ENCODE measurements around the gene SLX4IP. TPM values are rescaled to one million over a fixed set of nuclear protein-coding genes. Genes with fewer than 3 reads are reported as not detected.

SLX4IP gene
- total RNA-seq, 1 donor from 2014 or later: 5.3 TPM

DNA sequence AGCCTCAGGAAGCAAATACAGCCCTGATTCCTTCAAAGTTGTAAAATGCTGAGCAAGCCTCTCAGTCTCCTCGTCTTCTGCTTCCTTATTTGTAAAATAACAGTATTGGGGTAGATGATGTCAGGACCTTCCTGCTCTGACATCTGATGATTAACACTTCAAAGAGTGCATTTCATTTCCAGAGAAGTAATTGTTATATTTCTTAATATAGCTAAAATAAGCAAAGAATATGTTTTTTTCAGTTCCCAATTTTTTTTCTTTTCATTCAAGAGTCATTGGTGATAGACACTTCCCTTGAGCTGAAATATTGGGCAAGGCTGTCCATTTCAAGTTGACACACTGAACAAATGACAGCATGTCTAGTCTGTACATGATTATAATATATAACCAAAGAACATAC is 53.4 kb downstream of the SLX4IP start:
- Histone ChIP-seq H3K27me3 (ENCODE audit: insufficient read depth, low read length) (no peaks in the 10 kb centered on the region), H2AFZ (ENCODE audit: low read depth, low read length) (no peak overlapping the region), H3K9me3 (ENCODE audit: insufficient read depth, low read depth, low read length) (no peaks in the 10 kb centered on the region), H3K4me2 (ENCODE audit: low read length) (no peak overlapping the region), H3K79me2 (ENCODE audit: insufficient read depth, low read length) (no peaks in the 10 kb centered on the region), H3K4me1 (ENCODE audit: insufficient read depth, low read length) (no peaks in the 10 kb centered on the region), H3K27ac (ENCODE audit: low read depth, low read length) (no peak overlapping the region), H3K36me3 (ENCODE audit: insufficient read depth, low read length) (no peaks in the 10 kb centered on the region), H3K4me3 (ENCODE audit: insufficient read depth, low read depth, low read length) (no peak overlapping the region), H3K9ac (ENCODE audit: low read length) (no peak overlapping the region), H4K20me1 (ENCODE audit: insufficient read depth, low read length) (peaks cover 6% of the 10 kb centered on the region)
- FAIRE-seq: no peak
- H3K9me3 Mint-ChIP-seq (ENCODE audit: unreplicated experiment): no peaks in the 10 kb centered on the region
- DNase-seq (ENCODE audit: low read depth): no peak
- no peak overlapping the region for H3K27ac Mint-ChIP-seq (ENCODE audit: unreplicated experiment)
- H3K4me3 Mint-ChIP-seq (ENCODE audit: unreplicated experiment): no peak overlapping the region
- H3K4me1 Mint-ChIP-seq (ENCODE audit: low read depth, unreplicated experiment): peaks cover 34% of the 10 kb centered on the region
- H3K36me3 Mint-ChIP-seq (ENCODE audit: low read depth, unreplicated experiment): peaks cover 2% of the 10 kb centered on the region
- no peaks in the 10 kb centered on the region for H3K27me3 Mint-ChIP-seq (ENCODE audit: low read depth, unreplicated experiment)
- TF ChIP-seq, protein P1, sequence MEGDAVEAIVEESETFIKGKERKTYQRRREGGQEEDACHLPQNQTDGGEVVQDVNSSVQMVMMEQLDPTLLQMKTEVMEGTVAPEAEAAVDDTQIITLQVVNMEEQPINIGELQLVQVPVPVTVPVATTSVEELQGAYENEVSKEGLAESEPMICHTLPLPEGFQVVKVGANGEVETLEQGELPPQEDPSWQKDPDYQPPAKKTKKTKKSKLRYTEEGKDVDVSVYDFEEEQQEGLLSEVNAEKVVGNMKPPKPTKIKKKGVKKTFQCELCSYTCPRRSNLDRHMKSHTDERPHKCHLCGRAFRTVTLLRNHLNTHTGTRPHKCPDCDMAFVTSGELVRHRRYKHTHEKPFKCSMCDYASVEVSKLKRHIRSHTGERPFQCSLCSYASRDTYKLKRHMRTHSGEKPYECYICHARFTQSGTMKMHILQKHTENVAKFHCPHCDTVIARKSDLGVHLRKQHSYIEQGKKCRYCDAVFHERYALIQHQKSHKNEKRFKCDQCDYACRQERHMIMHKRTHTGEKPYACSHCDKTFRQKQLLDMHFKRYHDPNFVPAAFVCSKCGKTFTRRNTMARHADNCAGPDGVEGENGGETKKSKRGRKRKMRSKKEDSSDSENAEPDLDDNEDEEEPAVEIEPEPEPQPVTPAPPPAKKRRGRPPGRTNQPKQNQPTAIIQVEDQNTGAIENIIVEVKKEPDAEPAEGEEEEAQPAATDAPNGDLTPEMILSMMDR (IDR thresholded peaks at IDR 0.05; ENCODE audit: insufficient read depth, low read depth, low read length): no peak
- TF ChIP-seq EZH2 (IDR thresholded peaks at IDR 0.05; ENCODE audit: insufficient read depth, low read length): no peak

DNA sequence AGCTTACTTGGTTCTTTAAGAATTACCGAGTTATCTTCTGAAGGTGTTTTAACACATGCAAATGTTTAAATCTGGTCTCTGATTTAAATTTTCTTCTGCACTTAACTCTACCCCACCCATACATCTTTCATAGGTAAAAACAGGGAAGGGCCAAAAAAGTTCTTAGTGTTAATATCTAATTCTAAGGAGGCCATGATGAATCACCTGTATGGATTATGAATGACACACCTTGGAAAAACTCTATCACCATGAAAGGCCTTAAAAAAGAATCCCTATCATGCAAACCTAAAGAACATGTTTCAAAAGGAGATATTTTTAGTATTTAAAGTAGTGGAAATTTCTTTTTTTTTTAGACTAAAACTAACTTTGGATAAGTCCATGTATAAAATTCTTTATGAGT is 54.7 kb downstream of the SLX4IP start:
- Histone ChIP-seq H2AFZ (ENCODE audit: low read depth, low read length) (no peak overlapping the region), H3K4me3 (ENCODE audit: insufficient read depth, low read depth, low read length) (no peak overlapping the region), H3K9ac (ENCODE audit: low read length) (no peak overlapping the region), H3K27me3 (ENCODE audit: insufficient read depth, low read length) (no peaks in the 10 kb centered on the region), H3K4me1 (ENCODE audit: insufficient read depth, low read length) (no peaks in the 10 kb centered on the region), H3K9me3 (ENCODE audit: insufficient read depth, low read depth, low read length) (no peaks in the 10 kb centered on the region), H3K79me2 (ENCODE audit: insufficient read depth, low read length) (no peaks in the 10 kb centered on the region), H3K4me2 (ENCODE audit: low read length) (no peak overlapping the region), H3K27ac (ENCODE audit: low read depth, low read length) (no peak overlapping the region), H4K20me1 (ENCODE audit: insufficient read depth, low read length) (peaks cover 6% of the 10 kb centered on the region), H3K36me3 (ENCODE audit: insufficient read depth, low read length) (no peaks in the 10 kb centered on the region)
- H3K4me3 Mint-ChIP-seq (ENCODE audit: unreplicated experiment): no peak overlapping the region
- H3K4me1 Mint-ChIP-seq (ENCODE audit: low read depth, unreplicated experiment): peaks cover 34% of the 10 kb centered on the region
- FAIRE-seq (no peak), DNase-seq (ENCODE audit: low read depth) (no peak)
- H3K27me3 Mint-ChIP-seq (ENCODE audit: low read depth, unreplicated experiment): no peaks in the 10 kb centered on the region
- H3K36me3 Mint-ChIP-seq (ENCODE audit: low read depth, unreplicated experiment): no peaks in the 10 kb centered on the region
- TF ChIP-seq, protein P1 (IDR thresholded peaks at IDR 0.05; ENCODE audit: insufficient read depth, low read depth, low read length): no peak
- TF ChIP-seq EZH2 (IDR thresholded peaks at IDR 0.05; ENCODE audit: insufficient read depth, low read length): no peak
- no peaks in the 10 kb centered on the region for H3K9me3 Mint-ChIP-seq (ENCODE audit: unreplicated experiment)
- no peak overlapping the region for H3K27ac Mint-ChIP-seq (ENCODE audit: unreplicated experiment)

DNA sequence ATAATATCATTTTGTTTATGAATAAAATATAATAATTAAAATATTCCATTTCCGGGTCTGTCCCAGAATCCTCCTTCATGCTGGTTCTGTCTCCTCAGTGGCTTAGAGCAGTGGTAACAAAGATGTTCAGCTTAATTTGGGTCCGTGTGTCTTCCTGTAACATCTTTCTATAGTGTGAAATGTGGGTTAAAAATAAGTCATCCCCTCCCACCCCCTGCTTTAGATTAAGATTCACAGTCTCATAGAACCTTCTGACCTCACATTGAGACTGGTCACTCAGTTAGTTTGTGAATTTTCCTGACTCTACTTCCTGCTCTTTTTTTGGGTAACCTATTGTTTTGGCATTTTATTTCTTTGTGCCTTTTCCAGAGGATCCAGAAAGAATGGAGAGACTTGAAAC is 55.2 kb downstream of the SLX4IP start:
- H3K36me3 ChIP-seq (ENCODE audit: insufficient read depth, low read length): no peaks in the 10 kb centered on the region
- no peak overlapping the region for H3K4me3 ChIP-seq (ENCODE audit: insufficient read depth, low read depth, low read length)
- Mint-ChIP-seq H3K4me1 (ENCODE audit: low read depth, unreplicated experiment) (peaks cover 34% of the 10 kb centered on the region), H3K4me3 (ENCODE audit: unreplicated experiment) (no peak overlapping the region), H3K36me3 (ENCODE audit: low read depth, unreplicated experiment) (no peaks in the 10 kb centered on the region), H3K27me3 (ENCODE audit: low read depth, unreplicated experiment) (no peaks in the 10 kb centered on the region), H3K9me3 (ENCODE audit: unreplicated experiment) (no peaks in the 10 kb centered on the region), H3K27ac (ENCODE audit: unreplicated experiment) (peak overlapping the region; percentile 84)
- no peaks in the 10 kb centered on the region for H3K79me2 ChIP-seq (ENCODE audit: insufficient read depth, low read length)
- H3K9me3 ChIP-seq (ENCODE audit: insufficient read depth, low read depth, low read length): no peaks in the 10 kb centered on the region
- no peaks in the 10 kb centered on the region for H3K27me3 ChIP-seq (ENCODE audit: insufficient read depth, low read length)
- TF ChIP-seq, protein P1 (IDR thresholded peaks at IDR 0.05; ENCODE audit: insufficient read depth, low read depth, low read length): no peak
- TF ChIP-seq EZH2 (IDR thresholded peaks at IDR 0.05; ENCODE audit: insufficient read depth, low read length): no peak
- peaks cover 6% of the 10 kb centered on the region for H4K20me1 ChIP-seq (ENCODE audit: insufficient read depth, low read length)
- FAIRE-seq (no peak), DNase-seq (ENCODE audit: low read depth) (no peak)
- H3K9ac ChIP-seq (ENCODE audit: low read length): no peak overlapping the region
- H3K4me2 ChIP-seq (ENCODE audit: low read length): no peak overlapping the region
- H2AFZ ChIP-seq (ENCODE audit: low read depth, low read length): no peak overlapping the region
- no peaks in the 10 kb centered on the region for H3K4me1 ChIP-seq (ENCODE audit: insufficient read depth, low read length)
- H3K27ac ChIP-seq (ENCODE audit: low read depth, low read length): no peak overlapping the region

Data from astrocyte (in vitro differentiated cells and primary cell).